Measurements from ENCODE around the gene BNC1. TPM values are rescaled to one million over a fixed set of nuclear protein-coding genes. Genes with fewer than 3 reads are reported as not detected.

Gene BNC1
- total RNA-seq, 1 donor from 2014 or later: 0.11 TPM

DNA sequence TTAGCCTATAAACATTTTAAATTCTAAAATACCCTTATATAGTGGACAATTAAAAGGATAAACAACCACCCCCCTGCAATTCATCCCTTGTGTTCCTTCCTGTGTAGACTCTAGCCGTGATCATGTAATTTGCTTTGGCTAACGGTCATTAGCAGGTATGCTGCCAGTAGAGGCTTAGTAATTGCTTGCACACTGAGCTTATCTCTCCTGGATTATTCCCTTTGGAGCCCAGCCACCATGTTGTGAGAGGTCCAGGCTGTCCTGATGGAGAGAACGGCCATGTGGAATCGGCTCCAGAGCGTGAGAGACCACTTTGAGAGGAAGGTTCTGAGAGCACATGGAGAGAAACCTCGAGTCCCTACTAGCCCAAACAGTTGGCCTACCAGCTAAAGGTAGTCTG is 11.0 kb upstream of the BNC1 start:
- DNase-seq: no peak
- H3K9me3 ChIP-seq (replicated peaks): no peaks in the 10 kb centered on the region
- intact Hi-C loops (cut with micrococcal nuclease): no loop called here

DNA sequence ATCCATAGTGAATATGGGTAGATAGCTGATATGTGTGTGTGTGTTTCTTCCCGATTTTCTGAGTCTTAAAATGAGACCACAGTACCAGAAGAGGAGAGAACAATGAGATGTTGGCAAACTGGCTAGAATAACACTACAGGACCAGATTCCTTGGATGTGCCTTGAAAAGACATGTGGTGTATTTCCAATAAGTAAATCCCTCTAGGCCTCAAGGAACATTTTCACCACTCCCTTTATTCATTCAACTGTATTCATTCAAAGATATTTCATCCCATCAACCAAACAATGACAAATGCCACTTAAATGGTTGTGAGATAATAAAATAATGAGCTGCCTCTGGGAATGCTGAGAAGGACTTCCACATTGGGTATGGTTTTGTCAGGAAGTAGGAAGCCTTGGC is 8.7 kb upstream of the BNC1 start:
- TF ChIP-seq, protein P1, sequence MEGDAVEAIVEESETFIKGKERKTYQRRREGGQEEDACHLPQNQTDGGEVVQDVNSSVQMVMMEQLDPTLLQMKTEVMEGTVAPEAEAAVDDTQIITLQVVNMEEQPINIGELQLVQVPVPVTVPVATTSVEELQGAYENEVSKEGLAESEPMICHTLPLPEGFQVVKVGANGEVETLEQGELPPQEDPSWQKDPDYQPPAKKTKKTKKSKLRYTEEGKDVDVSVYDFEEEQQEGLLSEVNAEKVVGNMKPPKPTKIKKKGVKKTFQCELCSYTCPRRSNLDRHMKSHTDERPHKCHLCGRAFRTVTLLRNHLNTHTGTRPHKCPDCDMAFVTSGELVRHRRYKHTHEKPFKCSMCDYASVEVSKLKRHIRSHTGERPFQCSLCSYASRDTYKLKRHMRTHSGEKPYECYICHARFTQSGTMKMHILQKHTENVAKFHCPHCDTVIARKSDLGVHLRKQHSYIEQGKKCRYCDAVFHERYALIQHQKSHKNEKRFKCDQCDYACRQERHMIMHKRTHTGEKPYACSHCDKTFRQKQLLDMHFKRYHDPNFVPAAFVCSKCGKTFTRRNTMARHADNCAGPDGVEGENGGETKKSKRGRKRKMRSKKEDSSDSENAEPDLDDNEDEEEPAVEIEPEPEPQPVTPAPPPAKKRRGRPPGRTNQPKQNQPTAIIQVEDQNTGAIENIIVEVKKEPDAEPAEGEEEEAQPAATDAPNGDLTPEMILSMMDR (IDR thresholded peaks at IDR 0.05; ENCODE audit: borderline replicate concordance): no peak
- H3K36me3 ChIP-seq: no peaks in the 10 kb centered on the region
- H3K4me1 ChIP-seq: no peaks in the 10 kb centered on the region
- no peak for DNase-seq
- H3K4me3 ChIP-seq: no peak overlapping the region
- peaks cover 46% of the 10 kb centered on the region for H3K27me3 ChIP-seq (ENCODE audit: low read depth)
- no peaks in the 10 kb centered on the region for H3K9me3 ChIP-seq (replicated peaks)
- intact Hi-C loops (cut with micrococcal nuclease): no loop called here
- H3K27ac ChIP-seq (replicated peaks): no peak overlapping the region

More for the DNA sequence above, 11.0 kb upstream of the BNC1 start:
- H3K36me3 ChIP-seq: no peaks in the 10 kb centered on the region
- no peaks in the 10 kb centered on the region for H3K4me1 ChIP-seq
- H3K4me3 ChIP-seq: no peak overlapping the region
- TF ChIP-seq, protein P1 (IDR thresholded peaks at IDR 0.05; ENCODE audit: borderline replicate concordance): no peak
- H3K27me3 ChIP-seq (ENCODE audit: low read depth): peaks cover 46% of the 10 kb centered on the region
- H3K27ac ChIP-seq (replicated peaks): no peak overlapping the region

DNA sequence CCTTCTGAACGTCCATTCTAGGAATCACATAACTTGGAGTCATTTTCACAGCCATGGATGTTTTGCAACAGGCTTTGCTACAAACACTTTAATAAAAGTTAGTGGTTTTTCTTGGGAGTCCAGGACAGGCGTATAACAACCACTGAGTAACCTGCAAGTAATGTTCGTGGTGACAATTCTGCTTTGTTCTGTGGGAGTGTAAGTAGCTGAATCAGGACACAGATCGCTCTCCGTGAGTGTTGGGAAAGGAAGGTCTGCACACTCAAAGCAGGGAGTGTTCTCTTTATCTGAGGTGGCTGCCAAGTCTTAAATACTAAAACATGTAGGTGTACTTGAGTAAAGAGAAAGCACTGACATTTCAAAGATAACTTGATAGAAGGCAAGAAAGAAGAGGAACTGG is 7.9 kb upstream of the BNC1 start:
- Histone ChIP-seq H3K27ac (replicated peaks) (no peak overlapping the region), H3K4me1 (no peaks in the 10 kb centered on the region), H3K36me3 (no peaks in the 10 kb centered on the region), H3K27me3 (ENCODE audit: low read depth) (peaks cover 46% of the 10 kb centered on the region), H3K4me3 (no peak overlapping the region), H3K9me3 (replicated peaks) (no peaks in the 10 kb centered on the region)
- DNase-seq: no peak
- intact Hi-C loops (cut with micrococcal nuclease): no loop called here
- TF ChIP-seq, protein P1 (IDR thresholded peaks at IDR 0.05; ENCODE audit: borderline replicate concordance): no peak

DNA sequence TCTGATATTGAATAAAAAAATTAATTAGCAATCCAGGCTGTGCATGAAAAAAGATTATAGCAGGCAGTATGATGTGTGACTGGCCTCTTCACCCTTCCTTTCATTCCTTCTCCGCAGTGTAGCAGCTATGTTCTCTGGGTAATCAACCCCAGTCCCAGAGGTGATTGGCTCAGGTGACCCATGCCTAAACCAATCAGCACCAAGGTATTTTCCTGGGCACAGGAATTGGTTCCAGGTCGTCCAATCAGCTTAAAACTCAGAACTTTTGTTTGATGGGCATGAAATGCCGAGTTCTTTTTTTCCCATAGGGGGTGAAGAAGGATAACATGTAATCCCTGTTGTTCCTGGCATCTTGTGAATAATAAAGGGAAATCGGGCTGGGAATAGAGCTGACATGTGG is 5.8 kb upstream of the BNC1 start:
- no peak overlapping the region for H3K4me3 ChIP-seq
- no peaks in the 10 kb centered on the region for H3K4me1 ChIP-seq
- H3K27ac ChIP-seq (replicated peaks): no peak overlapping the region
- peaks cover 49% of the 10 kb centered on the region for H3K27me3 ChIP-seq (ENCODE audit: low read depth)
- TF ChIP-seq, protein P1 (IDR thresholded peaks at IDR 0.05; ENCODE audit: borderline replicate concordance): no peak
- no peak for DNase-seq
- intact Hi-C loops (cut with micrococcal nuclease): no loop called here
- no peaks in the 10 kb centered on the region for H3K36me3 ChIP-seq
- H3K9me3 ChIP-seq (replicated peaks): no peaks in the 10 kb centered on the region

DNA sequence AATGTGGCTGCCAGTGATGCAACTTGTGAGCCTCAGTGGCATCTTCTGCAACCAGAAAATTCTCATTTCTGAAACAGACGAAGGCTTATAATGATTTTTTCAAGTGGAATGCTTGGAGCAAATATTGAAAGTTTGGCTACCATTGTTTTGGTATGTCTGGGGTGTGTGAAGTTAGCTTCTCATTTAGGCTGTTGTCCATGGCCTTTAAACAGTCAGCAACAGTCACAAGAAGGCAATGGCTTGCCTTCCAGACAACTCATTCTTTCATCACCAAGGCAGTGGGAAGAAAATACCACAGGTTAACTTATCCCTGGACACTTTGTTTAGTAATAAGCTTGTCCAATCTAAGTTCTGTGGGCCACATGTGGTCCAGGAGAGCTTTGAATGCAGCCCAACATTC is 4.7 kb upstream of the BNC1 start:
- Histone ChIP-seq H3K27ac (replicated peaks) (no peak overlapping the region), H3K4me1 (peaks cover 1% of the 10 kb centered on the region)
- intact Hi-C loops (cut with micrococcal nuclease): no loop called here

More for the DNA sequence above, 4.7 kb upstream of the BNC1 start:
- Histone ChIP-seq H3K9me3 (replicated peaks) (no peaks in the 10 kb centered on the region), H3K4me3 (no peak overlapping the region), H3K27me3 (ENCODE audit: low read depth) (peaks cover 48% of the 10 kb centered on the region), H3K36me3 (no peaks in the 10 kb centered on the region)
- no peak for DNase-seq
- TF ChIP-seq, protein P1 (IDR thresholded peaks at IDR 0.05; ENCODE audit: borderline replicate concordance): no peak
